HG03521 (cell line): Measurements from ENCODE around the gene PDE6D.

Experiments used
- ATAC-seq: cut with Tn5 transposase; IDR thresholded peaks from one replicate; pipeline ENCODE4 v1.9.1; 2021; ENCODE audit warnings: mild to moderate bottlenecking, moderate library complexity; ENCODE audit not compliant: unreplicated experiment

Gene PDE6D

GRCh38 chr2:231708773-231709635, 72.1 kb downstream of the PDE6D start:
- no peak for ATAC-seq

GRCh38 chr2:231707927-231708772, 72.9 kb downstream of the PDE6D start, which contains the start of gene PTMA:
TSS of gene PTMA (plus strand) at chr2:231708525. CDS start at chr2:231708707, 182 bp downstream.
- ATAC-seq = peak; percentile 56

- ATAC-seq = no peak
Observed at GRCh38 chr2:231707625-231707926, 73.5 kb downstream of the PDE6D start.

- peak; percentile 28 for ATAC-seq
Observed at GRCh38 chr2:231706731-231707624, 74.1 kb downstream of the PDE6D start.

GRCh38 chr2:231704017-231704416, 77.1 kb downstream of the PDE6D start:
- no peak for ATAC-seq

GRCh38 chr2:231701456-231702373, 79.4 kb downstream of the PDE6D start:
- no peak for ATAC-seq

- no peak for ATAC-seq
Observed at GRCh38 chr2:231699006-231699405, 82.1 kb downstream of the PDE6D start.

GRCh38 chr2:231696004-231696367, 85.1 kb downstream of the PDE6D start:
- ATAC-seq = no peak

- no peak for ATAC-seq
Observed at GRCh38 chr2:231693956-231694355, 87.1 kb downstream of the PDE6D start.

- no peak for ATAC-seq
Observed at GRCh38 chr2:231692847-231693246, 88.2 kb downstream of the PDE6D start.

GRCh38 chr2:231691251-231691772, 89.8 kb downstream of the PDE6D start:
- ATAC-seq = no peak

- ATAC-seq = no peak
Observed at GRCh38 chr2:231689124-231689893, 91.8 kb downstream of the PDE6D start.

GRCh38 chr2:231688719-231689118, 92.4 kb downstream of the PDE6D start:
- no peak for ATAC-seq

GRCh38 chr2:231687961-231688360, 93.1 kb downstream of the PDE6D start:
- ATAC-seq = no peak

- ATAC-seq = no peak
Observed at GRCh38 chr2:231687133-231687852, 93.8 kb downstream of the PDE6D start.

- ATAC-seq = no peak
Observed at GRCh38 chr2:231686192-231687100, 94.6 kb downstream of the PDE6D start.
